ENCODE results near the gene SLC16A9.
"Not testable (repeated sequence)": the region's sequence is repeated elsewhere in the genome, so short reads cannot be mapped to it uniquely, and the experiment has no call there.

Gene SLC16A9

GRCh38 chr10:59736749-59737148 is 27.1 kb upstream of the SLC16A9 start:
- no peaks in the 10 kb centered on the region for H3K27me3 ChIP-seq (ENCODE audit: control insufficient read depth, insufficient read depth, low read length)
- H3K4me3 ChIP-seq (ENCODE audit: low read length), result no peak overlapping the region
- no peaks in the 10 kb centered on the region for H3K36me3 ChIP-seq (ENCODE audit: control insufficient read depth, insufficient read depth, low read length)
- H3K9me3 ChIP-seq (ENCODE audit: control insufficient read depth, low read length), result no peaks in the 10 kb centered on the region
- H3K9ac ChIP-seq (ENCODE audit: low read length), result no peak overlapping the region
- H3K4me1 ChIP-seq (ENCODE audit: control insufficient read depth, insufficient read depth, low read length), result peaks cover 18% of the 10 kb centered on the region

- H3K4me1 ChIP-seq (ENCODE audit: control insufficient read depth, insufficient read depth, low read length), result peaks cover 14% of the 10 kb centered on the region
- no peaks in the 10 kb centered on the region for H3K9me3 ChIP-seq (ENCODE audit: control insufficient read depth, low read length)
- H3K27me3 ChIP-seq (ENCODE audit: control insufficient read depth, insufficient read depth, low read length), result no peaks in the 10 kb centered on the region
- no peaks in the 10 kb centered on the region for H3K36me3 ChIP-seq (ENCODE audit: control insufficient read depth, insufficient read depth, low read length)
- no peak overlapping the region for H3K9ac ChIP-seq (ENCODE audit: low read length)
- no peak overlapping the region for H3K4me3 ChIP-seq (ENCODE audit: low read length)
Observed at GRCh38 chr10:59735296-59735695, 25.6 kb upstream of the SLC16A9 start.

GRCh38 chr10:59734014-59734462 is 24.4 kb upstream of the SLC16A9 start:
- no peaks in the 10 kb centered on the region for H3K9me3 ChIP-seq (ENCODE audit: control insufficient read depth, low read length)
- peaks cover 14% of the 10 kb centered on the region for H3K4me1 ChIP-seq (ENCODE audit: control insufficient read depth, insufficient read depth, low read length)
- no peaks in the 10 kb centered on the region for H3K36me3 ChIP-seq (ENCODE audit: control insufficient read depth, insufficient read depth, low read length)
- no peak overlapping the region for H3K4me3 ChIP-seq (ENCODE audit: low read length)
- no peak overlapping the region for H3K9ac ChIP-seq (ENCODE audit: low read length)
- H3K27me3 ChIP-seq (ENCODE audit: control insufficient read depth, insufficient read depth, low read length), result no peaks in the 10 kb centered on the region

DNA sequence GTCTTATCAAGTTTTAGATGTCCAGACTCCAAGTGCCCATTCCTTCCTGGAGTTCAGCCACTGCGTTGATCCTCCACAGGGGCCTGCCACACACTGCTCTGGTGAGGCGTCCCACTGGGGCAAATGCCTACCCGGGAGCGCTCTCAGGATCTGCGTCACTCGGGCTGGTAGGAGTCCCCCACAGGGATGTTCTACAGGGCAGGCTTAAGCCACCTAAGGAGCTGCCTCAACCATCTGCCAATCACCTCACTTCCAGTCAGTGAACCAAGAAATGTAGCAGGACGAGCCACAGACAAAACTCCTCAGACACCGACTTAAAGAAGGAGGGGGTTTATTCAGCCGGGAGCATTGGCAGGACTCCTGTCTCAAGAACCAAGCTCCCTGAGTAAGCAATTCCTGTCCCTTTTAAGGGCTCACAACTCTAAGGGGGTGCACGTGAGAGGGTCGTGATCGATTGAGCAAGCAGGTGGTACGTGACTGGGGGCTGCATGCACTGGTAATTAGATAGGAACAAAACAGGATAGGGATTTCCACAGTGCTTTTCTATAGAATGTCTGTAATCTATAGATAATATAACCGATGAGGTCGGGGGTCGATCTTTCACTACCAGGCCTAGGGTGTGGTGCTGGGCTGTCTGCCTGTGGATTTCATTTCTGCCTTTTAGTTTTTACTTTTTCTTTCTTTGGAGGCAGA is 23.8 kb upstream of the SLC16A9 start:
- not testable (repeated sequence) for H3K9ac ChIP-seq (ENCODE audit: low read length); H3K4me3 ChIP-seq (ENCODE audit: low read length); H3K36me3 ChIP-seq (ENCODE audit: control insufficient read depth, insufficient read depth, low read length); H3K27me3 ChIP-seq (ENCODE audit: control insufficient read depth, insufficient read depth, low read length); H3K9me3 ChIP-seq (ENCODE audit: control insufficient read depth, low read length)
- H3K4me1 ChIP-seq (ENCODE audit: control insufficient read depth, insufficient read depth, low read length), result peaks cover 14% of the 10 kb centered on the region

- H3K9me3 ChIP-seq (ENCODE audit: control insufficient read depth, low read length); H3K9ac ChIP-seq (ENCODE audit: low read length); H3K4me1 ChIP-seq (ENCODE audit: control insufficient read depth, insufficient read depth, low read length); H3K36me3 ChIP-seq (ENCODE audit: control insufficient read depth, insufficient read depth, low read length); H3K27me3 ChIP-seq (ENCODE audit: control insufficient read depth, insufficient read depth, low read length); H3K4me3 ChIP-seq (ENCODE audit: low read length): not testable (repeated sequence)
Observed at GRCh38 chr10:59732849-59733248, 23.2 kb upstream of the SLC16A9 start.

GRCh38 chr10:59729167-59729566 is 19.5 kb upstream of the SLC16A9 start:
- H3K9ac ChIP-seq (ENCODE audit: low read length); H3K4me3 ChIP-seq (ENCODE audit: low read length); H3K9me3 ChIP-seq (ENCODE audit: control insufficient read depth, low read length); H3K36me3 ChIP-seq (ENCODE audit: control insufficient read depth, insufficient read depth, low read length); H3K27me3 ChIP-seq (ENCODE audit: control insufficient read depth, insufficient read depth, low read length): not testable (repeated sequence)
- peaks cover 23% of the 10 kb centered on the region for H3K4me1 ChIP-seq (ENCODE audit: control insufficient read depth, insufficient read depth, low read length)

GRCh38 chr10:59724098-59724938 is 14.7 kb upstream of the SLC16A9 start:
- H3K4me3 ChIP-seq (ENCODE audit: low read length), result peak overlapping the region; percentile 1
- peaks cover 31% of the 10 kb centered on the region for H3K4me1 ChIP-seq (ENCODE audit: control insufficient read depth, insufficient read depth, low read length)
- H3K9me3 ChIP-seq (ENCODE audit: control insufficient read depth, low read length), result no peaks in the 10 kb centered on the region
- no peaks in the 10 kb centered on the region for H3K36me3 ChIP-seq (ENCODE audit: control insufficient read depth, insufficient read depth, low read length)
- H3K9ac ChIP-seq (ENCODE audit: low read length), result peak overlapping the region; percentile 19
- H3K27me3 ChIP-seq (ENCODE audit: control insufficient read depth, insufficient read depth, low read length), result no peaks in the 10 kb centered on the region

DNA sequence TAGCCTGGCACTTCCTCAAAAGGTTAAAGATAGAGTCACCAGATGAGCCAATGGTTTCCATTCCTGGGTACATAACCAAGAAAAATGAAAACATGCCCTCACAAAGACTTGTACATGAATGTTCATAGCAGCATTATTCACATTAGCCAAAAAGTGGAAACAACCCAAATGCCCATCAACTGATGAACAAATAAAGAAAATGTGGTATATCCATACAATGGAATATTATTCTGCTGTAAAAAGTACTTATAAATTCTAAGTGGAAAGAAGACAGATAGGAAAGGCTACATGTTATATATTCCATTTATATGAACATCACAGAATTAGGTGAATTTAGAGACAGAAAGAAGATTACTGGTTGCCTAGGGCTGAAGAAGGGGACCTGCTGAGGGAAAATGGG is 10.7 kb upstream of the SLC16A9 start:
- Histone ChIP-seq H3K27me3 (ENCODE audit: control insufficient read depth, insufficient read depth, low read length) (no peaks in the 10 kb centered on the region), H3K4me1 (ENCODE audit: control insufficient read depth, insufficient read depth, low read length) (peaks cover 12% of the 10 kb centered on the region), H3K4me3 (ENCODE audit: low read length) (no peak overlapping the region), H3K36me3 (ENCODE audit: control insufficient read depth, insufficient read depth, low read length) (no peaks in the 10 kb centered on the region), H3K9me3 (ENCODE audit: control insufficient read depth, low read length) (no peaks in the 10 kb centered on the region), H3K9ac (ENCODE audit: low read length) (no peak overlapping the region)

DNA sequence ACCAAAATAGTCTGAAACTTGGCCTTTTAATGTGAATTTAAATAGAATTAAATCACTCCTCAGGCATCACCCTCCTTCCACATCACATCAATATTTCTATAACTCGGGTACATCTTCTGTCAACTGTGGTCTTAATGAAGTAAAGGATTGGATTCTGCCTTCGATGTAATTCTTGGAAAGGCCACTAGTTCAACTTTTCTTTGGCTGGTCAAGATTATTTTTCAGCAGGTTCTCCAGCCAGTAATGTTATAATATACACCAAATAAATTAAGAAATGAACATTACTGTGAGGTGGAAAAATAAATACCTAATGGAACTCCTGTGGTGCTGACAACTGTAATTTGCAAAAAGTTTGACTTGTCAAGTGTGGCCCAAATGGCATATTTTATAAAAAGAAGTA is 9.7 kb upstream of the SLC16A9 start:
- Histone ChIP-seq H3K4me1 (ENCODE audit: control insufficient read depth, insufficient read depth, low read length) (peaks cover 10% of the 10 kb centered on the region), H3K9ac (ENCODE audit: low read length) (no peak overlapping the region), H3K4me3 (ENCODE audit: low read length) (no peak overlapping the region), H3K9me3 (ENCODE audit: control insufficient read depth, low read length) (no peaks in the 10 kb centered on the region), H3K27me3 (ENCODE audit: control insufficient read depth, insufficient read depth, low read length) (no peaks in the 10 kb centered on the region), H3K36me3 (ENCODE audit: control insufficient read depth, insufficient read depth, low read length) (no peaks in the 10 kb centered on the region)

- Histone ChIP-seq H3K36me3 (ENCODE audit: control insufficient read depth, insufficient read depth, low read length) (no peaks in the 10 kb centered on the region), H3K4me1 (ENCODE audit: control insufficient read depth, insufficient read depth, low read length) (peaks cover 6% of the 10 kb centered on the region), H3K9me3 (ENCODE audit: control insufficient read depth, low read length) (no peaks in the 10 kb centered on the region), H3K4me3 (ENCODE audit: low read length) (no peak overlapping the region), H3K9ac (ENCODE audit: low read length) (no peak overlapping the region), H3K27me3 (ENCODE audit: control insufficient read depth, insufficient read depth, low read length) (peaks cover 4% of the 10 kb centered on the region)
Observed at GRCh38 chr10:59718257-59718656, 8.6 kb upstream of the SLC16A9 start.

- peaks cover 15% of the 10 kb centered on the region for H3K4me1 ChIP-seq (ENCODE audit: control insufficient read depth, insufficient read depth, low read length)
- no peak overlapping the region for H3K9ac ChIP-seq (ENCODE audit: low read length)
- no peaks in the 10 kb centered on the region for H3K36me3 ChIP-seq (ENCODE audit: control insufficient read depth, insufficient read depth, low read length)
- H3K27me3 ChIP-seq (ENCODE audit: control insufficient read depth, insufficient read depth, low read length), result peaks cover 16% of the 10 kb centered on the region
- no peak overlapping the region for H3K4me3 ChIP-seq (ENCODE audit: low read length)
- no peaks in the 10 kb centered on the region for H3K9me3 ChIP-seq (ENCODE audit: control insufficient read depth, low read length)
Observed at GRCh38 chr10:59713196-59713821, 3.7 kb upstream of the SLC16A9 start.

GRCh38 chr10:59711871-59712494 is 2.3 kb upstream of the SLC16A9 start:
- peaks cover 15% of the 10 kb centered on the region for H3K4me1 ChIP-seq (ENCODE audit: control insufficient read depth, insufficient read depth, low read length)
- H3K4me3 ChIP-seq (ENCODE audit: low read length), result no peak overlapping the region
- H3K9ac ChIP-seq (ENCODE audit: low read length), result no peak overlapping the region
- H3K27me3 ChIP-seq (ENCODE audit: control insufficient read depth, insufficient read depth, low read length), result peaks cover 21% of the 10 kb centered on the region
- H3K9me3 ChIP-seq (ENCODE audit: control insufficient read depth, low read length), result no peaks in the 10 kb centered on the region
- no peaks in the 10 kb centered on the region for H3K36me3 ChIP-seq (ENCODE audit: control insufficient read depth, insufficient read depth, low read length)
